GM08714 (cell line): ENCODE data around the gene COX7A1.

Experiments used
- H3K4me3 ChIP-seq: fragments of 200-500 bp; sonication (Bioruptor generic); 2 replicates; pipeline ENCODE4 v1.5.1; 2014; ENCODE audit warnings: mild to moderate bottlenecking, low read length, inconsistent platforms
- ZNF274 ChIP-seq: IDR thresholded peaks from 2 replicates; pipeline ENCODE4 v1.6.1; 2012; ENCODE audit warnings: mild to moderate bottlenecking, low read depth, low read length

Gene COX7A1

DNA sequence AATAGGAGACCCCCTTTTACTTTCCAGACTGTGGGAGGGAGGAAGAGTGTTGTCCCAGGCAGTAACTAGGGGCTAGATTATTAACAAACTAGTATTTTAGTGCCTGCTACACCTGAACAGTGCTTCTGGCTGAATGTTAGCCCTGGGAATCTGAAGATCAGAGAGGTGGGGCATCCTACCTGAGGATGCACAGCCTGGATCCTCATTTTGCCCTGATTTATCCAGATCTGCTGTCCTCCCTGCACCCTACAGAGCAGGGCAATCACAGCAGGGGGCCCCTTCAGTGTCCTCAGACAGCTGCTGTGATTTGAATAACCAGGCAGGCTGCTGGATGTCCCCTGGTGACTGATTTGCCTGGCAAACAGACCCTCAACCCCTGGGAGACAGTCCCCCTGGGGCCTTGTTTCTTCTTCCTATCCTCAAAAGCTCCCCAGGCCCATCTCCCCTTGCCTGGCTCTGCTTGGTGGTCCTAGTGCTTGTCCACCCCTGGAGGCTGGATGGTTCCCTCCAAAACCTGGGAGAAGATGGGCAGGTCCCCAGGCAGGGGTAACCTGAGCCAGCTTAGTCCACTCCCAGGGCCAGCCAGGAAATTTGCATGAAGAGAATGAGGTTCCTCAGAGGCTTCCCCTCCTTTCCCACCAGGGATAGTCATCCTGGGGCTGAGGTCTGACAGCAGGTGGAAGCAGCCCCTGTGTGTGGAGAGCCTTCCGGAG is 41.6 kb downstream of the COX7A1 start, which contains the start of gene OVOL3:
Gene OVOL3 (plus strand): TSS at position 657 of the 713 bp plus-strand sequence. CDS start 60 bp downstream, outside the sequence.
- TF ChIP-seq ZNF274, result no peak
- no peak within 1 kb of the TSS for H3K4me3 ChIP-seq

DNA sequence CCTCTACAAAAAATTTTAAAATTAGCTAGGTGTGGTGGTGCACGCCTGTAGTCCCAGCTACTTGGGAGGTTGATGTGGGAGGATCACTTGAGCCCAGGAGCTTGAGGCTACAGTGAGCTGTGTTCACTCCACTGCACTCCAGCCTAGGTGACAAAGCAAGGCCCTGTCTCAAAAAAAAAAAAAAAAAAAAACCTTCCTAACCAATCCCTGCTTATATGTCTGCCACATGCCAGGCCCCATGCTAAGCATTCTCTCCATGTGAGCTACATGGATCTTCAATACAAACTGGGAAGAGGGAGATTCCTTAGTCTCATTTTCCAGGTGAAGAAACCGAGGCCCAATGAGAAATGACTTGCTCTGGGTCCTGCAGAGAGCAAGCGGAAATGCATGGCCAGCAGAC is 43.6 kb downstream of the COX7A1 start:
- TF ChIP-seq ZNF274, result no peak
- no peak overlapping the region for H3K4me3 ChIP-seq

GRCh38 chr19:36106991-36107390 is 45.3 kb downstream of the COX7A1 start:
- no peak overlapping the region for H3K4me3 ChIP-seq
- no peak for TF ChIP-seq ZNF274

- H3K4me3 ChIP-seq, result no peak overlapping the region
- TF ChIP-seq ZNF274, result no peak
Measured at GRCh38 chr19:36106441-36106840, 45.8 kb downstream of the COX7A1 start.

DNA sequence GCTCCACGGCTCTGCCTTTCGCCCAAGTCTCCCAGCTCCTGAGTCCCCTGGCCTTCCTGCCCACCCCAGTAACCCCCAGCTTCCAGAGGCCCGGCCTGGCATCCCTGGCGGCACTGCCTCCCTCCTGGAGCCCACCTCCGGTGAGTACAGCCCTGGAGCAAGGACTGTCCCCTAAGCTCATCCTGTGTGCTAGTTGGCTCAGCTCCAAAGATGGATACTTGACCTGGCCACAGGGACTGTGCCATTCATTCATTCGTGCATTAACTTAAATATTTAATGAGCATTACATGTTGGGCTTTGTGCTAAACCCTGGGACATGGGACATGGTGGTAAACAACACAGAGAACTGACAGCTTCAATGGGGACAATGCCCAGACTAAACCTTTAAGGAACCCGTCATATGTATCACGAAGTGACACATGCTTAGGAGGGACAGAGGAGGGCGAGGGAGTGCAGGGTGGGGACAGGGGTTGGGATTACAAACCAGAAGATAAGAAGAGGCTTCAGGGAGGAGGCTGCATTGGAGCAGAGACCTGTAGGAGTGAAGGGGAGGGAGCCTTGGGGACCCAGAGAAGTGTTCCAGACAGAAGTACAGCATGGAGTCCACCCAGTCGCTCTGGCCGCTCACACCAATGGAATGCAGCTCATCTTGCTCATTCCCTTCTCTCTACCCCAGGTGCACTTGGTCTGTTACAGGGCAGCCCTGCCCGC is 48.2 kb downstream of the COX7A1 start:
- no peak overlapping the region for H3K4me3 ChIP-seq
- no peak for TF ChIP-seq ZNF274

DNA sequence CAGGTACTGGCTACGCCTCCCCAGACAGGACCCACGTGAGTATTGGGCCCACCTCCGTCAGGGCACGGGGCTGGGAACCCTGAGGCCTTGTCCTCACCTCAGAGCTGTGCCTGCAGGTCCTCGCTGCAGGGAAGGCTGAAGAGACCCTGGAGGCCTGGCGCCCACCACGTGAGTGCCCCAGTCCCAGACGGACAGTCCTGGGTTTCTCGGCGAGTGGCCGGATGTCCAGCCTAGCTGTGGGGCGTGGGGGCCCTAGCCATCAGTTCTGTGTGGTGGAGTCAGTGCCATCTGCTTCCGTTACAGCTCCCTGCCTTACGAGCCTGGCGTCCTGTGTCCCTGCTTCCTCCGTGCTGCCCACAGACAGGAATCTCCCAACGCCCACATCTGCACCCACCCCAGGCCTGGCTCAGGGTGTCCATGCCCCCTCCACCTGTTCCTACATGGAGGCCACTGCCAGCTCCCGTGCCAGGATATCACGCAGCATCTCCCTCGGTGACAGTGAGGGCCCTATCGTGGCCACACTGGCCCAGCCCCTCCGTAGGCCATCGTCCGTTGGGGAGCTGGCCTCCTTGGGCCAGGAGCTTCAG is 49.1 kb downstream of the COX7A1 start:
- no peak for TF ChIP-seq ZNF274
- H3K4me3 ChIP-seq, result no peak overlapping the region

- H3K4me3 ChIP-seq, result no peak overlapping the region
- no peak for TF ChIP-seq ZNF274
Measured at GRCh38 chr19:36101550-36102327, 50.5 kb downstream of the COX7A1 start.
